MCF 10A (cell line): Measurements from ENCODE around the gene CYP2A6. TPM values are rescaled to one million over a fixed set of nuclear protein-coding genes. Genes with fewer than 3 reads are reported as not detected.

Experiments used
- BruUV-seq: library from RNA; stranded (reverse); fragments of 400-500 nt; replicated peaks from 2 replicates; lab custom pipeline; 2021; lab: Mats Ljungman, UMichigan
- CTCF ChIA-PET: fragments of 300-600 bp; sonication (Branson Sonifier 250); formaldehyde crosslinking; extraction: SDS; loops from one replicate; lab custom pipeline; 2021; ENCODE audit warnings: antibody characterized with exemption, inconsistent platforms; lab: Yijun Ruan, JAX
- POLR2A ChIA-PET: fragments of 300-600, 350-650 bp; sonication (Branson Sonifier 250); formaldehyde crosslinking; extraction: SDS; loops from one replicate; lab custom pipeline; 2020; ENCODE audit warnings: antibody characterized with exemption, inconsistent platforms; lab: Yijun Ruan, JAX
- DNase-seq: peaks from one replicate; pipeline ENCODE4 v3.0.0-alpha.2; 2018; ENCODE audit not compliant: unreplicated experiment
- H3K27ac Mint-ChIP-seq: one replicate; pipeline ENCODE4 v1.8.0; 2022; ENCODE audit warnings: mild to moderate bottlenecking, low read depth, mixed read lengths; ENCODE audit not compliant: unreplicated experiment
- H3K27me3 Mint-ChIP-seq: one replicate; pipeline ENCODE4 v1.8.0; 2022; ENCODE audit warnings: mixed read lengths; ENCODE audit not compliant: insufficient read depth, unreplicated experiment
- H3K36me3 Mint-ChIP-seq: one replicate; pipeline ENCODE4 v1.8.0; 2022; ENCODE audit warnings: mild to moderate bottlenecking, moderate library complexity, mixed read lengths; ENCODE audit not compliant: insufficient read depth, unreplicated experiment
- H3K4me1 Mint-ChIP-seq: one replicate; pipeline ENCODE4 v1.8.0; 2022; ENCODE audit warnings: mixed read lengths; ENCODE audit not compliant: insufficient read depth, unreplicated experiment
- H3K4me3 Mint-ChIP-seq: one replicate; pipeline ENCODE4 v1.8.0; 2022; ENCODE audit warnings: mild to moderate bottlenecking, moderate library complexity, mixed read lengths; ENCODE audit not compliant: unreplicated experiment
- H3K9me3 Mint-ChIP-seq: one replicate; pipeline ENCODE4 v1.8.0; 2022; ENCODE audit warnings: mixed read lengths; ENCODE audit not compliant: unreplicated experiment
- CTCF ChIP-seq: fragments of 200-600 bp; IDR thresholded peaks from one replicate; pipeline ENCODE4 v1.8.0; 2022; ENCODE audit warnings: antibody characterized with exemption, mild to moderate bottlenecking; ENCODE audit not compliant: unreplicated experiment
- intact Hi-C: fragments of 100-400 bp; cut with micrococcal nuclease; formaldehyde crosslinking; loops from 2 replicates; pipeline ENCODE4 v1.14.1; 2022
- total RNA-seq: library from RNA; stranded (reverse); gene quantifications from 2 replicates; pipeline ENCODE4 v1.2.3, GENCODE V29; 2022

CYP2A6 gene
- total RNA-seq, 1 experiment from 2014 or later, result not detected

GRCh38 chr19:40803857-40804782 lies 46.1 kb downstream of the CYP2A6 start:
- Mint-ChIP-seq H3K4me3 (no peak overlapping the region), H3K4me1 (peaks cover 52% of the 10 kb centered on the region), H3K9me3 (no peaks in the 10 kb centered on the region), H3K27me3 (no peaks in the 10 kb centered on the region), H3K27ac (peak overlapping the region; percentile 39), H3K36me3 (peaks cover 31% of the 10 kb centered on the region)
- POLR2A ChIA-PET, result no interaction called here
- BruUV-seq, result no TSS peak
- no peak for DNase-seq
- no peak for TF ChIP-seq CTCF
- CTCF ChIA-PET, result interaction anchor here (0.7 kb wide), 1 partner anchor 404 kb away, joined by 3 read pairs; no protein-coding TSS in a partner anchor
- intact Hi-C loops, result no loop called here

GRCh38 chr19:40803170-40803856 lies 46.9 kb downstream of the CYP2A6 start:
- Mint-ChIP-seq H3K27ac (peak overlapping the region; percentile 39), H3K4me1 (peaks cover 54% of the 10 kb centered on the region), H3K27me3 (no peaks in the 10 kb centered on the region), H3K4me3 (no peak overlapping the region), H3K36me3 (peaks cover 25% of the 10 kb centered on the region), H3K9me3 (no peaks in the 10 kb centered on the region)
- CTCF ChIA-PET, result no interaction called here
- no peak for TF ChIP-seq CTCF
- BruUV-seq, result no TSS peak
- POLR2A ChIA-PET, result no interaction called here
- intact Hi-C loops, result no loop called here
- DNase-seq, result no peak

GRCh38 chr19:40802300-40803169 lies 47.7 kb downstream of the CYP2A6 start:
- Mint-ChIP-seq H3K4me1 (peaks cover 54% of the 10 kb centered on the region), H3K27me3 (no peaks in the 10 kb centered on the region), H3K4me3 (peak overlapping the region; percentile 52), H3K36me3 (peaks cover 25% of the 10 kb centered on the region), H3K9me3 (no peaks in the 10 kb centered on the region), H3K27ac (peak overlapping the region; percentile 17)
- DNase-seq, result no peak
- intact Hi-C loops, result no loop called here
- POLR2A ChIA-PET, result interaction anchor here (0.5 to 0.8 kb wide), 5 partner anchors 25 to 506 kb away, joined by 3 to 4 read pairs (median 3); partner anchors contain the start of genes ACTMAP and RAB4B
- CTCF ChIA-PET, result interaction anchor here (0.6 kb wide), 1 partner anchor 655 kb away, joined by 3 read pairs; no protein-coding TSS in a partner anchor
- BruUV-seq, result no TSS peak
- no peak for TF ChIP-seq CTCF
